CD4-positive, alpha-beta memory T cell (primary cell): Measurements from ENCODE around the gene MED15. TPM values are rescaled to one million over a fixed set of nuclear protein-coding genes. Genes with fewer than 3 reads are reported as not detected.
"Not testable (repeated sequence)": the region's sequence is repeated elsewhere in the genome, so short reads cannot be mapped to it uniquely, and the experiment has no call there.

Experiments
- CTCF ChIA-PET: fragments of 350-600 bp; sonication (Branson Sonifier 250); formaldehyde crosslinking; loops from one replicate; lab custom pipeline; 2021; ENCODE audit warnings: inconsistent platforms; ENCODE audit not compliant: partially characterized antibody; lab: Charles Lee
- POLR2A ChIA-PET: fragments of 350-600 bp; sonication (Branson Sonifier 250); formaldehyde crosslinking; loops from one replicate; lab custom pipeline; 2021; ENCODE audit not compliant: partially characterized antibody; lab: Charles Lee
- DNase-seq, 5 donors: peaks; one replicate each; pipeline versions ENCODE4 v3.0.0 to v3.0.0-alpha.2; 2020 to 2022; ENCODE audit warnings: mixed read lengths in 1 of 5
- H3K27ac ChIP-seq: one replicate; pipeline ENCODE4 v1.7.0; 2013; ENCODE audit warnings: low read depth, low read length
- H3K27me3 ChIP-seq: 2 replicates; pipeline ENCODE4 v1.7.0; 2013; ENCODE audit warnings: mild to moderate bottlenecking, low read length, moderate library complexity; ENCODE audit not compliant: insufficient read depth
- H3K36me3 ChIP-seq: 2 replicates; pipeline ENCODE4 v1.7.0; 2013; ENCODE audit warnings: mild to moderate bottlenecking, low read length, moderate library complexity; ENCODE audit not compliant: insufficient read depth
- H3K4me1 ChIP-seq: 2 replicates; pipeline ENCODE4 v1.7.0; 2013; ENCODE audit warnings: mild to moderate bottlenecking, low read length, moderate library complexity; ENCODE audit not compliant: insufficient read depth
- H3K4me3 ChIP-seq, 2 donors: one replicate each; pipeline ENCODE4 v1.7.0; 2013; ENCODE audit warnings: low read length in 2 of 2, mild to moderate bottlenecking in 1 of 2
- H3K9me3 ChIP-seq, 2 donors: one replicate each; pipeline ENCODE4 v1.7.0; 2013; ENCODE audit warnings: low read length in 2 of 2, control low read depth in 1 of 2; ENCODE audit not compliant: control insufficient read depth in 1 of 2
- H3K27ac Mint-ChIP-seq, 7 donors: one replicate each; pipeline ENCODE4 v1.8.0; 2020 to 2021; ENCODE audit warnings: mixed read lengths in 7 of 7, mild to moderate bottlenecking in 6 of 7, inconsistent platforms in 3 of 7, moderate library complexity in 3 of 7
- H3K27me3 Mint-ChIP-seq, 2 donors: one replicate each; pipeline ENCODE4 v1.8.0; 2020 to 2021; ENCODE audit warnings: mixed read lengths in 2 of 2
- H3K36me3 Mint-ChIP-seq, 2 donors: one replicate each; pipeline ENCODE4 v1.8.0; 2020 to 2021; ENCODE audit warnings: mixed read lengths in 2 of 2, inconsistent platforms in 1 of 2, mild to moderate bottlenecking in 1 of 2
- H3K4me1 Mint-ChIP-seq, 4 donors: one replicate each; pipeline ENCODE4 v1.8.0; 2020 to 2021; ENCODE audit warnings: mixed read lengths in 4 of 4, mild to moderate bottlenecking in 1 of 4
- H3K4me3 Mint-ChIP-seq, 8 donors: one replicate each; pipeline ENCODE4 v1.8.0; 2020 to 2021; ENCODE audit warnings: mixed read lengths in 8 of 8, mild to moderate bottlenecking in 7 of 8, moderate library complexity in 6 of 8, inconsistent platforms in 3 of 8
- H3K9me3 Mint-ChIP-seq, 8 donors: one replicate each; pipeline ENCODE4 v1.8.0; 2020 to 2021; ENCODE audit warnings: mixed read lengths in 8 of 8, mild to moderate bottlenecking in 5 of 8, inconsistent platforms in 3 of 8, moderate library complexity in 1 of 8
- intact Hi-C: fragments of 100-400 bp; cut with micrococcal nuclease; formaldehyde crosslinking; loops from one replicate; pipeline ENCODE4 v1.15.1; 2023
- polyA plus RNA-seq, 2 donors: library from polyadenylated mRNA; unstranded; fragments of 300-500 nt; fragmentation: Illumina TruSeq; gene quantifications; one replicate each; pipeline ENCODE4 v1.2.3, GENCODE V29; 2021
- total RNA-seq, 2 experiments: library from RNA; stranded (reverse); gene quantifications; one replicate each; pipeline ENCODE4 v1.2.3, GENCODE V29; 2021

The MED15 gene
- total and polyA plus RNA-seq, 4 experiments from 2014 or later: 15.6 to 237 (median 156) TPM

- H3K36me3 ChIP-seq, H3K4me3 ChIP-seq, H3K27me3 Mint-ChIP-seq, H3K4me3 Mint-ChIP-seq, H3K36me3 Mint-ChIP-seq, POLR2A ChIA-PET, intact Hi-C loops, H3K4me1 Mint-ChIP-seq, DNase-seq, H3K4me1 ChIP-seq, H3K27me3 ChIP-seq, H3K27ac ChIP-seq, H3K9me3 ChIP-seq, H3K9me3 Mint-ChIP-seq: not testable (repeated sequence)
- H3K27ac Mint-ChIP-seq: peak overlapping the region in 2 of 7 donors; percentile 38 to 72
- CTCF ChIA-PET: interaction anchor here (1.3 to 1.8 kb wide), 3 partner anchors 12 to 24 kb away, joined by 3 read pairs; no protein-coding TSS in a partner anchor
Observed at GRCh38 chr22:20594486-20594885, 87.1 kb downstream of the MED15 start.

- ChIA-PET CTCF (no interaction called here), POLR2A (no interaction called here)
- H3K9me3 ChIP-seq: no peaks in the 10 kb centered on the region
- no peak overlapping the region for H3K4me3 ChIP-seq
- H3K27me3 ChIP-seq: no peaks in the 10 kb centered on the region
- H3K36me3 Mint-ChIP-seq: no peaks in the 10 kb centered on the region
- H3K4me1 ChIP-seq: no peaks in the 10 kb centered on the region
- no peaks in the 10 kb centered on the region for H3K27me3 Mint-ChIP-seq
- DNase-seq: no peak
- no peaks in the 10 kb centered on the region for H3K9me3 Mint-ChIP-seq
- peaks cover 3 to 4% (median 4%) of the 10 kb centered on the region in 4 donors for H3K4me1 Mint-ChIP-seq
- H3K36me3 ChIP-seq: no peaks in the 10 kb centered on the region
- H3K27ac ChIP-seq: no peak overlapping the region
- H3K4me3 Mint-ChIP-seq: no peak overlapping the region
- intact Hi-C loops: no loop called here
- peak overlapping the region in 2 of 7 donors; percentile 19 to 46 for H3K27ac Mint-ChIP-seq
Observed at GRCh38 chr22:20595461-20595860, 88.1 kb downstream of the MED15 start.

GRCh38 chr22:20599117-20599516, 91.7 kb downstream of the MED15 start:
- H3K9me3 Mint-ChIP-seq: no peaks in the 10 kb centered on the region
- POLR2A ChIA-PET: no interaction called here
- H3K36me3 ChIP-seq: no peaks in the 10 kb centered on the region
- H3K9me3 ChIP-seq: no peaks in the 10 kb centered on the region
- no peaks in the 10 kb centered on the region for H3K27me3 Mint-ChIP-seq
- no peak overlapping the region for H3K4me3 Mint-ChIP-seq
- no peak overlapping the region for H3K4me3 ChIP-seq
- DNase-seq: no peak
- CTCF ChIA-PET: interaction anchor here (0.6 to 1.1 kb wide), 2 partner anchors 27 to 363 kb away, joined by 3 read pairs; no protein-coding TSS in a partner anchor
- no peaks in the 10 kb centered on the region for H3K4me1 ChIP-seq
- no peaks in the 10 kb centered on the region for H3K36me3 Mint-ChIP-seq
- H3K27ac ChIP-seq: no peak overlapping the region
- no peaks in the 10 kb centered on the region for H3K27me3 ChIP-seq
- H3K27ac Mint-ChIP-seq: no peak overlapping the region
- intact Hi-C loops: no loop called here
- peaks cover 0 to 4% (median 0%) of the 10 kb centered on the region in 4 donors for H3K4me1 Mint-ChIP-seq

GRCh38 chr22:20600137-20600673, 92.8 kb downstream of the MED15 start:
- intact Hi-C loops: no loop called here
- CTCF ChIA-PET: interaction anchor here (8.6 kb wide), 1 partner anchor 33 kb away, joined by 77 read pairs; no protein-coding TSS in a partner anchor
- Histone ChIP-seq H3K36me3 (no peaks in the 10 kb centered on the region), H3K4me3 (no peak overlapping the region), H3K4me1 (no peaks in the 10 kb centered on the region), H3K27me3 (no peaks in the 10 kb centered on the region), H3K9me3 (no peaks in the 10 kb centered on the region), H3K27ac (no peak overlapping the region)
- no peaks in the 10 kb centered on the region for H3K9me3 Mint-ChIP-seq
- no peaks in the 10 kb centered on the region for H3K27me3 Mint-ChIP-seq
- peaks cover 0 to 4% (median 0%) of the 10 kb centered on the region in 4 donors for H3K4me1 Mint-ChIP-seq
- H3K27ac Mint-ChIP-seq: peak overlapping the region in 3 of 7 donors; percentile 35 to 60 (median 44)
- no peak overlapping the region for H3K4me3 Mint-ChIP-seq
- no peak for DNase-seq
- POLR2A ChIA-PET: no interaction called here
- no peaks in the 10 kb centered on the region for H3K36me3 Mint-ChIP-seq

- Histone ChIP-seq H3K36me3 (no peaks in the 10 kb centered on the region), H3K27me3 (no peaks in the 10 kb centered on the region), H3K9me3 (no peaks in the 10 kb centered on the region), H3K4me3 (no peak overlapping the region), H3K4me1 (peaks cover 2% of the 10 kb centered on the region), H3K27ac (no peak overlapping the region)
- POLR2A ChIA-PET: no interaction called here
- Mint-ChIP-seq H3K4me1 (peaks cover 2 to 8% (median 5%) of the 10 kb centered on the region in 4 donors), H3K9me3 (no peaks in the 10 kb centered on the region), H3K27me3 (no peaks in the 10 kb centered on the region), H3K36me3 (no peaks in the 10 kb centered on the region), H3K27ac (no peak overlapping the region), H3K4me3 (no peak overlapping the region)
- CTCF ChIA-PET: interaction anchor here (1.0 to 8.6 kb wide), 2 partner anchors 9 to 34 kb away, joined by 3 to 77 read pairs; no protein-coding TSS in a partner anchor
- intact Hi-C loops: no loop called here
- no peak for DNase-seq
Observed at GRCh38 chr22:20601308-20601707, 93.9 kb downstream of the MED15 start.

GRCh38 chr22:20602609-20603164, 95.3 kb downstream of the MED15 start:
- Mint-ChIP-seq H3K9me3 (no peaks in the 10 kb centered on the region), H3K27me3 (no peaks in the 10 kb centered on the region), H3K27ac (peak overlapping the region in 1 of 7 donors; percentile 2), H3K36me3 (no peaks in the 10 kb centered on the region), H3K4me3 (no peak overlapping the region), H3K4me1 (peaks cover 2 to 11% (median 8%) of the 10 kb centered on the region in 4 donors)
- POLR2A ChIA-PET: no interaction called here
- no peak for DNase-seq
- peaks cover 5% of the 10 kb centered on the region for H3K4me1 ChIP-seq
- no peak overlapping the region for H3K4me3 ChIP-seq
- no peak overlapping the region for H3K27ac ChIP-seq
- intact Hi-C loops: no loop called here
- CTCF ChIA-PET: interaction anchor here (0.7 to 8.6 kb wide), 6 partner anchors 10 to 184 kb away, joined by 3 to 77 read pairs (median 5); no protein-coding TSS in a partner anchor
- H3K27me3 ChIP-seq: no peaks in the 10 kb centered on the region
- H3K9me3 ChIP-seq: no peaks in the 10 kb centered on the region
- H3K36me3 ChIP-seq: no peaks in the 10 kb centered on the region

- CTCF ChIA-PET: interaction anchor here (0.9 to 8.6 kb wide), 6 partner anchors 37 to 186 kb away, joined by 3 to 77 read pairs (median 4); no protein-coding TSS in a partner anchor
- no peaks in the 10 kb centered on the region for H3K9me3 ChIP-seq
- intact Hi-C loops: no loop called here
- Mint-ChIP-seq H3K36me3 (no peaks in the 10 kb centered on the region), H3K9me3 (no peaks in the 10 kb centered on the region), H3K27me3 (no peaks in the 10 kb centered on the region), H3K27ac (no peak overlapping the region), H3K4me3 (no peak overlapping the region), H3K4me1 (peaks cover 2 to 11% (median 8%) of the 10 kb centered on the region in 4 donors)
- H3K4me3 ChIP-seq: no peak overlapping the region
- POLR2A ChIA-PET: interaction anchor here (0.9 to 3.3 kb wide), 3 partner anchors 16 to 38 kb away, joined by 3 to 13 read pairs (median 4); no protein-coding TSS in a partner anchor
- no peak overlapping the region for H3K27ac ChIP-seq
- DNase-seq: no peak
- H3K4me1 ChIP-seq: peaks cover 5% of the 10 kb centered on the region
- no peaks in the 10 kb centered on the region for H3K36me3 ChIP-seq
- no peaks in the 10 kb centered on the region for H3K27me3 ChIP-seq
Observed at GRCh38 chr22:20604092-20604747, 96.8 kb downstream of the MED15 start.
